Measurements from ENCODE around the gene ATP5F1B.
A peak's percentile ranks its signal among the peaks of the same experiment; 100 is the strongest.

The ATP5F1B gene

DNA sequence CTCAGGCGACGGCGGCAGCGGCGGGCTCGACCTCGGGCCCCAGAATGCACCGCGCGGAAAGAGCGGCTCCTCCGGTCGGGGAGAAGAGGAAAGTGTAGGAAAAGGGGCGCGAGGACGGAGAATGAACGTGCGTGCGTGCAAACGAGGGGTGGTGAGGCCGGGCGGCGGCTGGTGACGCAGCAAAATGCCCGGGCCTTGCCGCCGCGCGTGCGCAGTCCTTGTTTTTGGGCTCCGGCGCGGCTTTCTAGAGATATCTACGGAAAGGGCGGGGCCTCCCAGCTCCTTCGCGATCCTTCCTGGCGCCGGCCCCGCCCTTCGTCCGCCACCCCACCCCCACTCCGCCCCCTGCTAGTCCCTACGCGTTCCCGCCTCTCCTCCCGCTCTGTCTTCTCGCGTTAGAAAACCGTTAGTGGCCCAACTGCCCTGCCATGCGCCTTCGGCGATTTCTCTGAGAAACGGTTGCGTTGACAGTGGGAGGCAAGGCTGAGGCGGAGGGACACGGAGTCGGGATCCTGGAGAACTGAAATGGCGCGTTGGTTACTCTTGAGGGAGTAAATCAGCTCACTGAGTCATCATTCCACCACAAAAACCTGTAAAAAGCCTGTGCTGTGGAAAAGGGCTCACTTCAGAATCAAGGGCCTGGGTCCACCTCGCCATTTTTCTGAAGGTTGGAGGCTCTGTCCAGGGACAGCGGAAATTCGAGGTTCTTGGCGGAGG lies 42.5 kb upstream of the ATP5F1B start, which contains the start of gene PTGES3:
TSS of gene PTGES3 (minus strand) at position 156 of the 717 bp plus-strand sequence. CDS start 285 bp downstream, outside the sequence.
- Histone ChIP-seq H3K4me2 (ENCODE audit: insufficient read depth, low read length) (peak within 1 kb of the TSS; percentile 78), H3K4me3 (ENCODE audit: low read depth in 1 of 2, low read length in 2 of 2) (peak within 1 kb of the TSS; percentile 60 to 71), H3K27ac (ENCODE audit: low read length) (peak within 1 kb of the TSS; percentile 97), H4K20me1 (ENCODE audit: insufficient read depth, low read length) (peaks cover 34% of the 10 kb centered on the region), H3K79me2 (ENCODE audit: insufficient read depth, low read length) (peaks cover 55% of the 10 kb centered on the region), H3K4me1 (ENCODE audit: insufficient read depth, low read length) (peaks cover 43% of the 10 kb centered on the region), H3K9ac (ENCODE audit: low read depth, low read length) (peak within 1 kb of the TSS; percentile 90), H3K36me3 (ENCODE audit: insufficient read depth, low read length) (peaks cover 33% of the 10 kb centered on the region), H2AFZ (ENCODE audit: low read depth, low read length) (peak within 1 kb of the TSS; percentile 92), H3K9me3 (ENCODE audit: insufficient read depth, low read length, severe bottlenecking) (no peaks in the 10 kb centered on the region), H3K27me3 (ENCODE audit: insufficient read depth, low read length, poor library complexity) (no peaks in the 10 kb centered on the region)
- TF ChIP-seq EZH2 (IDR thresholded peaks at IDR 0.05; ENCODE audit: borderline replicate concordance, low read depth, low read length, severe bottlenecking), result no peak
- TF ChIP-seq, protein P1, sequence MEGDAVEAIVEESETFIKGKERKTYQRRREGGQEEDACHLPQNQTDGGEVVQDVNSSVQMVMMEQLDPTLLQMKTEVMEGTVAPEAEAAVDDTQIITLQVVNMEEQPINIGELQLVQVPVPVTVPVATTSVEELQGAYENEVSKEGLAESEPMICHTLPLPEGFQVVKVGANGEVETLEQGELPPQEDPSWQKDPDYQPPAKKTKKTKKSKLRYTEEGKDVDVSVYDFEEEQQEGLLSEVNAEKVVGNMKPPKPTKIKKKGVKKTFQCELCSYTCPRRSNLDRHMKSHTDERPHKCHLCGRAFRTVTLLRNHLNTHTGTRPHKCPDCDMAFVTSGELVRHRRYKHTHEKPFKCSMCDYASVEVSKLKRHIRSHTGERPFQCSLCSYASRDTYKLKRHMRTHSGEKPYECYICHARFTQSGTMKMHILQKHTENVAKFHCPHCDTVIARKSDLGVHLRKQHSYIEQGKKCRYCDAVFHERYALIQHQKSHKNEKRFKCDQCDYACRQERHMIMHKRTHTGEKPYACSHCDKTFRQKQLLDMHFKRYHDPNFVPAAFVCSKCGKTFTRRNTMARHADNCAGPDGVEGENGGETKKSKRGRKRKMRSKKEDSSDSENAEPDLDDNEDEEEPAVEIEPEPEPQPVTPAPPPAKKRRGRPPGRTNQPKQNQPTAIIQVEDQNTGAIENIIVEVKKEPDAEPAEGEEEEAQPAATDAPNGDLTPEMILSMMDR (IDR thresholded peaks at IDR 0.05; ENCODE audit: borderline replicate concordance, extremely low read depth, low read length, poor library complexity, severe bottlenecking), result no peak
- ATAC-seq (ENCODE audit: insufficient read depth, low read depth) (peak; percentile 79), DNase-seq (peak; percentile 99)

DNA sequence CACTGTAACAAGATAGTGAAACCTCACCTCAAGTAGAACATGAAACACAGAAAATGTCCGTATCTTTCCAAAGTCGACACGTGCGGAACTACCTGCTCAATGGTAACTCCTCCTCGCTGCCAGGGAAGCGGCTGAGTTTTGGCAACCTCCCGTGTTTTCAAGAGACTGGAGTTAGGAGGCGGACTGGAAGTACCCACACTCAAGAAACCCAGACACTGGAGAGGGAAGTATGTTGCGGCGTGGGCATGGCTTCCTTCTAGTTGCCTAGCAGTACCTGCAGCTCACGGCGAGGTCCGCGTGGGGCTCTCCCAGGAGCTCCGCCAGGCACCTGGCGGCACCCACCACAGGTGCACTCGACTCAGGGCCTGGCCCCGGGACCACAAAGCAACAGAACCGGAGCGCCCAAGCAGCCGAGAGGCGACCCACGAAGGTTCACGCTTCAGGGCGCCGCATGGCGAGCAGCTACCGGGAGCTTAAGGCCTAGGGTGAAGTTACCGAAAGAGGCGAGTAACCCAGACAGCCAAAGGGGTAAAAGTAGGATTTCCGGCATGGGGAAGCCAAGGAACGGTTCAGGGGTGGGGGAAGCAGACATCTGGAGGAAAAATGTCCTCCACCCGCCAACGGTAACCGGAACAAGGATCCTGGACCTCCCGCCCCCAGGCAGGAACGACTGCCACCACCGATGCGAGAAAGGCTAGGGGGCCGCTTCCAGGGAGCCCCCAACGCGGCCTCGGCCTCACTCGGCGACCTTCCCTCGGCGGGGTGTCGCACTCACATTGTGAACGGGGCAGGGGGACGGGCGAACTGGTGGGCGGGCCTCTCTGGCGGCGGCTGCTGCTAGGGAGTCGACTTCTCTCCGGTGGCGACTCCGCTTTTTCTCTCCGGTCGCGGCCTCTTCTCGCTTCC lies 41.7 kb upstream of the ATP5F1B start:
- ATAC-seq (ENCODE audit: insufficient read depth, low read depth) (peak; percentile 45; the same call in 2 of the 3 replicates), DNase-seq (peak; percentile 57)
- peak overlapping the region; percentile 92 for H3K27ac ChIP-seq (ENCODE audit: low read length)
- H3K27me3 ChIP-seq (ENCODE audit: insufficient read depth, low read length, poor library complexity), result no peaks in the 10 kb centered on the region
- H3K4me3 ChIP-seq (ENCODE audit: low read depth in 1 of 2, low read length in 2 of 2), result peak overlapping the region; percentile 60 to 71
- H3K4me2 ChIP-seq (ENCODE audit: insufficient read depth, low read length), result peak overlapping the region; percentile 75
- peak overlapping the region; percentile 41 for H2AFZ ChIP-seq (ENCODE audit: low read depth, low read length)
- peak overlapping the region; percentile 90 for H3K9ac ChIP-seq (ENCODE audit: low read depth, low read length)
- peaks cover 63% of the 10 kb centered on the region for H3K79me2 ChIP-seq (ENCODE audit: insufficient read depth, low read length)
- H3K9me3 ChIP-seq (ENCODE audit: insufficient read depth, low read length, severe bottlenecking), result no peaks in the 10 kb centered on the region
- peaks cover 42% of the 10 kb centered on the region for H4K20me1 ChIP-seq (ENCODE audit: insufficient read depth, low read length)
- H3K4me1 ChIP-seq (ENCODE audit: insufficient read depth, low read length), result peaks cover 51% of the 10 kb centered on the region
- H3K36me3 ChIP-seq (ENCODE audit: insufficient read depth, low read length), result peaks cover 41% of the 10 kb centered on the region
- no peak for TF ChIP-seq EZH2 (IDR thresholded peaks at IDR 0.05; ENCODE audit: borderline replicate concordance, low read depth, low read length, severe bottlenecking)
- TF ChIP-seq, protein P1 (IDR thresholded peaks at IDR 0.05; ENCODE audit: borderline replicate concordance, extremely low read depth, low read length, poor library complexity, severe bottlenecking), result no peak

DNA sequence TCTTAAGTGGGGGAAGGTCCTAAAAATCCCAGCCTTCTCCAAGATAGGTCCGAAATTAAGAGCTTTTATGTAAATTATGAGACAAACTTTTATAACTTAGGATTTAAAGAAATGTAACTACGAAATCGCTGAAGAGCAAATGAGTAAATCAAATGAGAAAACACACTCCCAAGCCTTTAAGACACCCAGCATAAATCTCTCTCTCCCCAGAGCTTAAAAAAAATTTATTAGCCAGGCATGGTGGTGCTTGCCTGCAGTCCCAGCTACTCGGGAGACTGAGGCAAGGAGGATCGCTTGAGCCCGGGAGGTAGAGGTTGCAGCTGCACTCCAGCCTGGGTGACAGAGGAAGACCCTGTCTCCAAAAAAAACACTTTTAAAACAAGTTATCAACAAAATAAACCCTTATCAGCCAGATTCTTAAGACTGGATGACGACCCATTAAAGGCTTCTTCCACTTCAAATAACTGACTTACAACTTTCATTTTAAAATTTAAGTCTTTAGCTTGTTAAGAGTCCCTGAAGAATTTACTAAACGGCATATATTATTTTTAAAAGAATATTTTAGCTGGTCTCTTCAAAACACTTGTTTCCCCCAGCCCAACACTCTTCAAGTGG lies 39.1 kb upstream of the ATP5F1B start:
- H4K20me1 ChIP-seq (ENCODE audit: insufficient read depth, low read length), result peaks cover 66% of the 10 kb centered on the region
- H3K79me2 ChIP-seq (ENCODE audit: insufficient read depth, low read length), result peaks cover 89% of the 10 kb centered on the region
- H3K9ac ChIP-seq (ENCODE audit: low read depth, low read length), result peak overlapping the region; percentile 90
- H3K27ac ChIP-seq (ENCODE audit: low read length), result peak overlapping the region; percentile 37; the same call in 1 of the 2 replicates
- H3K36me3 ChIP-seq (ENCODE audit: insufficient read depth, low read length), result peaks cover 64% of the 10 kb centered on the region
- no peak overlapping the region for H2AFZ ChIP-seq (ENCODE audit: low read depth, low read length)
- H3K4me2 ChIP-seq (ENCODE audit: insufficient read depth, low read length), result peak overlapping the region; percentile 75
- no peaks in the 10 kb centered on the region for H3K27me3 ChIP-seq (ENCODE audit: insufficient read depth, low read length, poor library complexity)
- DNase-seq (peak; percentile 25), ATAC-seq (ENCODE audit: insufficient read depth, low read depth) (no peak)
- no peaks in the 10 kb centered on the region for H3K9me3 ChIP-seq (ENCODE audit: insufficient read depth, low read length, severe bottlenecking)
- H3K4me3 ChIP-seq (ENCODE audit: low read depth in 1 of 2, low read length in 2 of 2), result peak overlapping the region; percentile 16 to 71; a peak in 3 of 4 replicates
- peaks cover 74% of the 10 kb centered on the region for H3K4me1 ChIP-seq (ENCODE audit: insufficient read depth, low read length)
- no peak for TF ChIP-seq EZH2 (IDR thresholded peaks at IDR 0.05; ENCODE audit: borderline replicate concordance, low read depth, low read length, severe bottlenecking)
- TF ChIP-seq, protein P1 (IDR thresholded peaks at IDR 0.05; ENCODE audit: borderline replicate concordance, extremely low read depth, low read length, poor library complexity, severe bottlenecking), result no peak
